ENCODE measurements around the gene MRPL42.
"Not testable (repeated sequence)": the region's sequence is repeated elsewhere in the genome, so short reads cannot be mapped to it uniquely, and the experiment has no call there.

MRPL42 gene

GRCh38 chr12:93447555-93448290 lies 19.6 kb upstream of the MRPL42 start:
- no peak for DNase-seq

GRCh38 chr12:93448796-93449195 lies 18.5 kb upstream of the MRPL42 start:
- DNase-seq = no peak

- DNase-seq = no peak
These were observed 18.0 kb upstream of the MRPL42 start for GRCh38 chr12:93449277-93449676.

GRCh38 chr12:93451423-93452158 lies 15.7 kb upstream of the MRPL42 start:
- DNase-seq = no peak

GRCh38 chr12:93453633-93454032 lies 13.7 kb upstream of the MRPL42 start:
- no peak for DNase-seq

- no peak for DNase-seq
These were observed 11.2 kb upstream of the MRPL42 start for GRCh38 chr12:93456077-93456476.

- DNase-seq = no peak
These were observed 8.2 kb upstream of the MRPL42 start for GRCh38 chr12:93459097-93459496.

GRCh38 chr12:93460003-93460402 lies 7.3 kb upstream of the MRPL42 start:
- DNase-seq = no peak

- no peak for DNase-seq
These were observed 6.4 kb upstream of the MRPL42 start for GRCh38 chr12:93460902-93461301.

GRCh38 chr12:93461503-93461902 lies 5.8 kb upstream of the MRPL42 start:
- no peak for DNase-seq

GRCh38 chr12:93465841-93466240 lies 1.5 kb upstream of the MRPL42 start:
- DNase-seq = no peak

- DNase-seq = no peak
These were observed 526 bp upstream of the MRPL42 start for GRCh38 chr12:93466625-93467350.

- no peak for DNase-seq
These were observed 676 bp downstream of the MRPL42 start for GRCh38 chr12:93468008-93468371.

GRCh38 chr12:93469386-93469785 lies 2.1 kb downstream of the MRPL42 start:
- DNase-seq = no peak

- no peak for DNase-seq
These were observed 9.2 kb downstream of the MRPL42 start for GRCh38 chr12:93476555-93476954.

- no peak for DNase-seq
These were observed 15.4 kb downstream of the MRPL42 start for GRCh38 chr12:93482721-93483120.

- no peak for DNase-seq
These were observed 16.0 kb downstream of the MRPL42 start for GRCh38 chr12:93483151-93483807.

GRCh38 chr12:93484315-93484981 lies 17.1 kb downstream of the MRPL42 start:
- DNase-seq = no peak

- not testable (repeated sequence) for DNase-seq
These were observed 25.5 kb downstream of the MRPL42 start for GRCh38 chr12:93492808-93493207.

GRCh38 chr12:93494096-93494495 lies 26.8 kb downstream of the MRPL42 start:
- DNase-seq = no peak

- DNase-seq = no peak
These were observed 30.1 kb downstream of the MRPL42 start for GRCh38 chr12:93497456-93497855.

GRCh38 chr12:93498813-93499212 lies 31.5 kb downstream of the MRPL42 start:
- DNase-seq = not testable (repeated sequence)

- DNase-seq = no peak
These were observed 32.9 kb downstream of the MRPL42 start for GRCh38 chr12:93500201-93500600.

Measured in NCI-H1048 (cell line).